MG63 (cell line): ENCODE measurements around the gene OR6A2. TPM values are rescaled to one million over a fixed set of nuclear protein-coding genes. Genes with fewer than 3 reads are reported as not detected.
A peak's percentile ranks its signal among the peaks of the same experiment; 100 is the strongest.

ENCODE experiments used
- DNase-seq: peaks from one replicate; pipeline ENCODE4 v3.0.0-alpha.2; 2020
- H3K27me3 ChIP-seq: fragments of 250-450 bp; sonication (Bioruptor Pico); 2 replicates; pipeline ENCODE4 v1.5.1; 2020; ENCODE audit warnings: mild to moderate bottlenecking, moderate library complexity
- H3K36me3 ChIP-seq: fragments of 250-450 bp; sonication (Bioruptor Pico); 2 replicates; pipeline ENCODE4 v1.5.1; 2020; ENCODE audit warnings: mild to moderate bottlenecking, moderate library complexity
- H3K4me3 ChIP-seq: fragments of 250-450 bp; sonication (Bioruptor Pico); 2 replicates; pipeline ENCODE4 v1.5.1; 2020; ENCODE audit warnings: mild to moderate bottlenecking, moderate library complexity
- H3K9me3 ChIP-seq: fragments of 250-450 bp; sonication (Bioruptor Pico); 2 replicates; pipeline ENCODE4 v1.5.1; 2020; ENCODE audit warnings: mild to moderate bottlenecking, moderate library complexity
- total RNA-seq: library from RNA; depleted of rRNA; stranded (reverse); fragments of >200 nt; shearing (Covaris generic); gene quantifications from 2 replicates; pipeline ENCODE4 v1.2.3, GENCODE V29; 2014; ENCODE audit warnings: low replicate concordance; rRNA removed

The OR6A2 gene
- total RNA-seq, 1 experiment from 2014 or later, result not detected

DNA sequence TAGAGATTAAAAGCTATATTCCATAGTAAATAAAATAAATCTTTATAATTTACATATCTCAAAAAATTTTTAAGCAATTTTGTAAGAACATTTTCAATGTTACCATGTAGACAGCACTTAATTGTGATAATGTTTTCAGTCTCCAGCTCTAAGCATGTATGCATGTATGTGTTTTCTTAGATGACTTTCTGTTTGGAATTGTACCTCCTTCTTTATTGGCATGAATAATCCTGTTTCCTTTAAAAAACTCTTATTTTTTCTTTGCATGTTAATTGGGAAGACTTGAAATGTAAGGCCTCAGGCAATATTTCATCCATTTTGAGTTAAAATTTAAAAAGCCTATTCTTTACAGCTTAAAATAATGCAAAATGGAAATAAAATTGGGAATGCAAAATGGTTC lies 18.7 kb downstream of the OR6A2 start:
- no peak for DNase-seq
- H3K9me3 ChIP-seq, result no peaks in the 10 kb centered on the region
- H3K27me3 ChIP-seq, result peaks cover 4% of the 10 kb centered on the region; the same call in 1 of the 2 replicates

DNA sequence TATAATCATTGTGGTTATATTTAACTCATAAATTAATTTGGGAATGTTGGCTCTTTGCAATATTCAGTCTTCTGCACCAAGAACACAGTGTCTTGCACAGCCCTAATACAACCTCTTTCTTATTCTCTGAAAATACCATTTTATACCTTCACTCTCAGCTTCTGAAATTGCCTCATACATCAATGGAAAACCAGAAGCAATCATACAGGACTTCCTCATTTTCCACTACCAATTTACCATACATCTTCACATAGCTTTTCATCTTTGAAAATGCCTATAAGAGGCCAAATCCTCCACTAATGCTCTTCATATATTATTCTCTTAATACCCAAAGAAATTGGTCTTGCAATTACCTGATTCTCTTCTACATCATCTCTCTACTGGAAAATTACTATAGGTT lies 21.0 kb downstream of the OR6A2 start:
- H3K27me3 ChIP-seq, result peaks cover 4% of the 10 kb centered on the region; the same call in 1 of the 2 replicates
- DNase-seq, result no peak
- no peaks in the 10 kb centered on the region for H3K9me3 ChIP-seq
- no peaks in the 10 kb centered on the region for H3K36me3 ChIP-seq
- H3K4me3 ChIP-seq, result no peak overlapping the region

More for the DNA sequence above, 18.7 kb downstream of the OR6A2 start:
- H3K36me3 ChIP-seq, result no peaks in the 10 kb centered on the region
- no peak overlapping the region for H3K4me3 ChIP-seq

- no peak within 1 kb of the TSS for H3K4me3 ChIP-seq
- no peak for DNase-seq
- H3K36me3 ChIP-seq, result no peaks in the 10 kb centered on the region
Measured at GRCh38 chr11:6771926-6772893, 27.3 kb downstream of the OR6A2 start, which contains the start of gene OR2AG2. TSS of gene OR2AG2 (minus strand) at chr11:6771976. CDS start at chr11:6768957, 3,019 bp downstream.

DNA sequence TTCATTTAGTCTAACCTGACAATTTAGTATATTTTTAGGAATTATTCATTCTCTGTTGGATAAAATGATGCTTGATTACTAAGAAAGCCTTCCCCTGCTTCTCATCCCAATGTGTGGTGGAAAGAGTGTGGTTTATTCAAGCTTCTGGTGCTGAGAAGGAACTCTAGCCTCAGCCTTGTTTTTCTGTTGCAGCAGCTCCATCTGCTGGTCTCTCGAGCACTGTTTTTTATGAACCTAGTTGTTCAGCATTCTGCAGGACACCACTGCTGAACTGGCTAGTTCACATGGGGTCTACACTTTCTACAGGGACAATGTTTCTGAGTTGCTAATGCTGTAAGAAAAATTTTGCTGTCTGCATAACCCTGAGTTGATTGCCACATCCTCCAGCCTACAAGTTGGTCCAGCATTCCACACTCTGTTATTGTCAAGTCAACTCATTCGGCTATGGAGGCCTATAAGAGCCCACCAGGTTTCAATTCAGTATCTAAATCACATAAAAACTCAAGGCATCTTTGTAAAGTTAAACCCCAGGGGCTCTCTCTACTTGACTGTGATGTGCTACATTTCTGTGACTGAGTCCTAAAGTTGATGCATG lies 42.0 kb downstream of the OR6A2 start:
- Histone ChIP-seq H3K36me3 (no peaks in the 10 kb centered on the region), H3K4me3 (no peak overlapping the region), H3K9me3 (no peaks in the 10 kb centered on the region), H3K27me3 (no peaks in the 10 kb centered on the region)
- DNase-seq, result peak; percentile 19

More at GRCh38 chr11:6771926-6772893, 27.3 kb downstream of the OR6A2 start, which contains the start of gene OR2AG2:
- Histone ChIP-seq H3K9me3 (no peaks in the 10 kb centered on the region), H3K27me3 (peaks cover 4% of the 10 kb centered on the region; the same call in 1 of the 2 replicates)

DNA sequence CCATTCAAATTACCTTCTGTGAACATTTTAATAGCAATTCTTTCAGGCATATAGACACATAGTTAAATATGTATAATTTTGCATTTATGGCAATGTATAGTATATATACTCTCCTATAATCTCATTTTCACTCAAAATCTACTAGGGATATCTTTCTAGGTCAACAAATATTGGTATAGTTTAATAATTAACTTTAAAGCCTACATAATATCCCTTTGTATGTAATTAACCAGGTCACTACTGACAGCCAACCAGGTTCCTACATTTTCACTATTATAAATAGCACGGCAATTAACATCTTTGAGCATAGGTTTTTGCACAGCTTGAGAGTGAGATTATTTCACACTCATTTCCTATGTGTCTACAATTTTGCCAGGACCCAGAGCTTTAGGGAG lies 43.5 kb downstream of the OR6A2 start:
- Histone ChIP-seq H3K4me3 (no peak overlapping the region), H3K36me3 (no peaks in the 10 kb centered on the region), H3K27me3 (no peaks in the 10 kb centered on the region), H3K9me3 (no peaks in the 10 kb centered on the region)
- DNase-seq, result no peak

DNA sequence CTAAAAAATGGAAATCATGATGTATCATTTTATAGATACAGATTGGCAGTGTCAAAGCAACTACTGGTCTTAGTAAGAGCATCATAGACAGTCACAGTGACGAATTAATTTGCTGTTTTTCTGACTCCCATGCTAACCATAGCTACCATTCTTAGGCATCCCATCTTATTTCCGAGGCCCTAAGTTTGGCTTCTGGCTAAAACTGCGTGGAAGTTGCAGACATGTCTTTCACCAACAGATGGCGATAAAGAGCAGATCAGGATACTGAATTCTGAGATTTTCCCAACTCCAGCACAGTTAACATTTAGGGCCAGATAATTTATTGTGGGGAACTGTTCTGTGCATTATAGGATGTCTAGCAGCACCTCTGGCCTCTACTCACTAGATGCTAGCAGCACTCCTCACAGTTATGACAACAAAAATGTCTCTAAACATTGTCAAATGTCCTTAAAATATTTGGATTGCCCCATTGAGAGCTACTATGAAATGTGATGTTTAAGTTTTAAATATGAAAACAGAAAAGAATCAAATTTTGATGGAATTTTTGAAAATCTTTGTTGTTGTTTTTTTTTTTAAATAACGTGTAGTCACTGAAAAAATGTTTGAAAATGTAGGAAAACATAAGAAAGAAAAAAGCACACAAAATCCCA lies 44.1 kb downstream of the OR6A2 start:
- Histone ChIP-seq H3K4me3 (no peak overlapping the region), H3K9me3 (no peaks in the 10 kb centered on the region), H3K27me3 (no peaks in the 10 kb centered on the region), H3K36me3 (no peaks in the 10 kb centered on the region)
- DNase-seq, result no peak

DNA sequence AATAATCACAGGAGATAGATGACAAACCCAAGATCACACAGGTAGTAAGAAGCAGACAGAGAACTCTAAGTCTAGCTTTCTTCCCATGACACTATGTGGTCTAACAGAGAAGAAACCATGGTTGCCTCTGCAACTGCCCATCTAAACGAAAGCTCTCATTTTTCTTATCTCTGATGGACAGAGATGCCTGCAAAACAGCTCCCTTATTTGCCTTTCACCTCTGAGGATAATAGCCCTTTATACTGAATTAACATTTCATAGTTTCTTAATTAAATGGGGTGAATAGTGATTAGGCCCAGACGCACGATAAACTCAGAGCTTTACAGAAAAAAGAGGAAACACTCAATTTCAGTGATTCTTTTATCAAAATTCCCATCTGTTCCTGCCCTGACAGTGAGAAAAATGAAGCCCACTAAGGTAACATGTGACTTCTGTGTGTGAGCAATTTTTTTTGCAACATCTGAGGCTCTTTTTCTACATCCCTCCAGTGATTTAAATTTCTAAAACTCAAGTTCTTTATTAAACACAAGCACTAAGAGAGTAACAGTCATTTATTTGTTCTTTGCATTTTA lies 52.3 kb downstream of the OR6A2 start:
- Histone ChIP-seq H3K27me3 (no peaks in the 10 kb centered on the region), H3K36me3 (no peaks in the 10 kb centered on the region), H3K9me3 (no peaks in the 10 kb centered on the region), H3K4me3 (no peak overlapping the region)
- no peak for DNase-seq

GRCh38 chr11:6746626-6747025 lies 52.9 kb downstream of the OR6A2 start:
- H3K36me3 ChIP-seq, result no peaks in the 10 kb centered on the region
- H3K4me3 ChIP-seq, result no peak overlapping the region
- DNase-seq, result no peak
- no peaks in the 10 kb centered on the region for H3K9me3 ChIP-seq
- no peaks in the 10 kb centered on the region for H3K27me3 ChIP-seq

DNA sequence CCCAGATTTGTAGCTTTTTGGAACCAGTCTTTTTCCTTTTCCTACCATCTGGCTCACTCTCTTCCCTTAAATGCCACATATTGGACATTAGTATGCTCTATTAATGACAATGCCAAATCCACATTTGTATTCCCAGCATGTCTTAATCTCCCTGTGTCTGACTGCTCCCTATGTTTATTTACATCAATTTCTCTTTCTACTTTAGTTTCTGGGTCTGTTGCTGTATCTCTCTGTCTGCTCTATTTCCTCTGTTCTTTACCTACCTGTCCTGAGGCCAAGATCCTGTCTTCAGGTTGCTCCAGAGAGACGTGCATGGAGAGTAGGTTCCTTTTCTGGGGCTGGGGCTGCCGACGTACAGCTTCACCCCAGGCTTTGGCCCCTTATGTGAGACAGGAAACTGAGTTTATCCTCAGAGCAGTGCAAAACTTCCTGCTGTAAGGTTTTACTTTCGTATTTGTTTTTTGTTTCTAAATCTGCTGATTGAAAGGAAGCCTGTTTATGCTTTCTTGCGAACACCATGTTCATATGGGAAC lies 53.3 kb downstream of the OR6A2 start:
- no peak for DNase-seq
- Histone ChIP-seq H3K9me3 (no peaks in the 10 kb centered on the region), H3K27me3 (no peaks in the 10 kb centered on the region), H3K36me3 (no peaks in the 10 kb centered on the region), H3K4me3 (peak overlapping the region; percentile 12; the same call in 1 of the 2 replicates)

DNA sequence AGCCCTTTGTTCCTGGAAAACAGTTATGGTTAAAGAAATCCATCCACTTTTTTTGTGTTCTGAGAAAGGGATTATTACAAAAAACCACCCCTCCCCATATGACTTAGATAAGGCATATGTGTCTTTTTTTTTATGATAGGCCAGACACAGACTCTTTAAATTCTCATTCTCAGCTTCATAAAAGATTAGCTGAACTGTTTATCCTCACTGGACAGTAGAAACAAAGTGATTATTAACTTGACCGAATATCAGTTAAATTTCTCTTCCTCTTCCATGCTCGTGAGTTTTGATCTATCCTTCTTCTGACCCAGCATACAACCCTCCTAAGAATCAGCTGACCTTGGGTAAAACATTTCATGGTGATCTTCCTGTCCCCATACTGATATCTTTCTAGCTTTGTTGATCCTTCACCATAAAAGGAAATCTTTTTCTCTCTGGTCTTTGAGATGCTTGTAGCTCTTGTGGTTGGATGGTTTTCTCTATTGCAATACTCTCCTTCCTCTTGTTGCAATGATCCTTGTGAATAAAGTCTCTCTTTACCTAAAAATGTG lies 53.9 kb downstream of the OR6A2 start:
- H3K27me3 ChIP-seq, result no peaks in the 10 kb centered on the region
- no peaks in the 10 kb centered on the region for H3K36me3 ChIP-seq
- no peak overlapping the region for H3K4me3 ChIP-seq
- no peak for DNase-seq
- H3K9me3 ChIP-seq, result no peaks in the 10 kb centered on the region

- Histone ChIP-seq H3K36me3 (no peaks in the 10 kb centered on the region), H3K27me3 (no peaks in the 10 kb centered on the region), H3K4me3 (no peak overlapping the region), H3K9me3 (no peaks in the 10 kb centered on the region)
- no peak for DNase-seq
Measured at GRCh38 chr11:6745018-6745417, 54.5 kb downstream of the OR6A2 start.

DNA sequence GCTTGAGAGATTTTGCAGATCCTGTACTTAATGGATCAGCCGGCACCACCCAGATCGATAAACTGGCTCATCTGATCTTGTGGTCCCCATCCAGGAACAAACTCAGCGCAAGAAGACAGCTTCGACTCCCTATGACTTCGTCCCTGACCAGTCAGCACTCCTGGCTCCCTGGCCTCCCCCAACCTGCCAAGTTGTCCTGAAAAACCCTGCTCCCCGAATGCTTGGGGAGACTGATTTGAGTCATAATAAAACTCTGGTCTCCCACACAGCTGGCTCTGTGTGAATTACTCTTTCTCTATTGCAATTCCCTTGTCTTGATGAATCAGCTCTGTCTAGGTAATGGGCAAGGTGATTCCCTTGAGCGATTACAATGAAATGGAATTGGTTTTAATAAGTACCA lies 57.2 kb downstream of the OR6A2 start:
- no peaks in the 10 kb centered on the region for H3K36me3 ChIP-seq
- no peaks in the 10 kb centered on the region for H3K27me3 ChIP-seq
- no peaks in the 10 kb centered on the region for H3K9me3 ChIP-seq
- DNase-seq, result no peak
- H3K4me3 ChIP-seq, result no peak overlapping the region

Other genes starting within 250 kb of the OR6A2 start
- 21.1 and 32.9 TPM in 2 replicates for gene RRP8, start 196.1 kb downstream of the OR6A2 start, total RNA-seq
- 92.9 and 136 TPM in 2 replicates for gene ILK, start 195.9 kb downstream of the OR6A2 start, total RNA-seq
- gene TAF10, start 187.5 kb downstream of the OR6A2 start, total RNA-seq, result 59.5 and 111 TPM in 2 replicates
- 2.5 and 15.2 TPM in 2 replicates for gene TPP1, start 180.3 kb downstream of the OR6A2 start, total RNA-seq
- 4.3 and 5.4 TPM in 2 replicates for gene DCHS1, start 143.9 kb downstream of the OR6A2 start, total RNA-seq
- gene MRPL17, start 116.3 kb downstream of the OR6A2 start, total RNA-seq, result 77.2 and 1,705 TPM in 2 replicates
- gene OR2AG2, start 27.7 kb downstream of the OR6A2 start, total RNA-seq, result 0.33 TPM in 1 of 2 replicates, not detected in the other
- gene OR2AG1, start 16.7 kb downstream of the OR6A2 start, total RNA-seq, result not detected in 2 replicates
- not detected in 2 replicates for gene OR10A5, start 46.0 kb upstream of the OR6A2 start, total RNA-seq
- not detected in 2 replicates for gene OR10A2, start 63.4 kb upstream of the OR6A2 start, total RNA-seq
- not detected in 2 replicates for gene OR10A4, start 76.9 kb upstream of the OR6A2 start, total RNA-seq
- not detected in 2 replicates for gene OR2D2, start 92.8 kb upstream of the OR6A2 start, total RNA-seq
- gene OR2D3, start 121.3 kb upstream of the OR6A2 start, total RNA-seq, result not detected in 2 replicates
- gene ZNF215, start 126.7 kb upstream of the OR6A2 start, total RNA-seq, result 6.2 and 8.0 TPM in 2 replicates
- gene ZNF214, start 220.7 kb upstream of the OR6A2 start, total RNA-seq, result 1.1 and 2.2 TPM in 2 replicates
- gene NLRP14, start 220.8 kb upstream of the OR6A2 start, total RNA-seq, result 0.12 TPM in 1 of 2 replicates, not detected in the other